Lower lobe of right lung (tissue), 2 donors: ENCODE results near the gene ZNF641. TPM values are rescaled to one million over a fixed set of nuclear protein-coding genes. Genes with fewer than 3 reads are reported as not detected.
A peak's percentile ranks its signal among the peaks of the same experiment; 100 is the strongest.

Source experiments
- ATAC-seq, 2 donors: fragments of 200-7000 bp; cut with Tn5 transposase; one replicate each; pipeline ENCODE4 v1.9.1; 2020 to 2022; ENCODE audit warnings: mild to moderate bottlenecking in 2 of 2, moderate library complexity in 2 of 2
- DNase-seq: peaks from one replicate; pipeline ENCODE4 v3.0.0-alpha.2; 2020
- H3K27ac ChIP-seq: fragments of 200-600 bp; one replicate; pipeline ENCODE4 v1.8.0; 2022
- H3K27me3 ChIP-seq: fragments of 200-600 bp; one replicate; pipeline ENCODE4 v1.8.0; 2022; ENCODE audit warnings: low read depth
- H3K36me3 ChIP-seq: fragments of 200-600 bp; one replicate; pipeline ENCODE4 v1.8.0; 2022; ENCODE audit warnings: mild to moderate bottlenecking
- H3K4me1 ChIP-seq: fragments of 200-600 bp; one replicate; pipeline ENCODE4 v1.8.0; 2022
- H3K4me3 ChIP-seq: fragments of 200-600 bp; one replicate; pipeline ENCODE4 v1.8.0; 2022; ENCODE audit warnings: mild to moderate bottlenecking
- H3K9me3 ChIP-seq: fragments of 200-600 bp; one replicate; pipeline ENCODE4 v1.8.0; 2022
- intact Hi-C: fragments of 100-400 bp; cut with DNase I; formaldehyde crosslinking; loops from one replicate; pipeline ENCODE4 v1.11.0; 2022
- total RNA-seq: library from RNA; stranded (reverse); fragmentation: NEBNext Ultra II Directional; extraction: Animal tissue kit (Norgen Biotek cat#: 25700); gene quantifications from one replicate; pipeline ENCODE4 v1.2.1, GENCODE V29; 2021
- TF ChIP-seq, protein P1 (sequence below): fragments of 200-600 bp; IDR thresholded peaks from one replicate; pipeline ENCODE4 v1.8.0; 2022; ENCODE audit warnings: antibody characterized with exemption, mild to moderate bottlenecking
- donor health status: DM: no; HTN: yes; CAD: no; lungs with severe emphysema.

Gene ZNF641
- total RNA-seq, 1 donor from 2014 or later = 27.3 TPM

DNA sequence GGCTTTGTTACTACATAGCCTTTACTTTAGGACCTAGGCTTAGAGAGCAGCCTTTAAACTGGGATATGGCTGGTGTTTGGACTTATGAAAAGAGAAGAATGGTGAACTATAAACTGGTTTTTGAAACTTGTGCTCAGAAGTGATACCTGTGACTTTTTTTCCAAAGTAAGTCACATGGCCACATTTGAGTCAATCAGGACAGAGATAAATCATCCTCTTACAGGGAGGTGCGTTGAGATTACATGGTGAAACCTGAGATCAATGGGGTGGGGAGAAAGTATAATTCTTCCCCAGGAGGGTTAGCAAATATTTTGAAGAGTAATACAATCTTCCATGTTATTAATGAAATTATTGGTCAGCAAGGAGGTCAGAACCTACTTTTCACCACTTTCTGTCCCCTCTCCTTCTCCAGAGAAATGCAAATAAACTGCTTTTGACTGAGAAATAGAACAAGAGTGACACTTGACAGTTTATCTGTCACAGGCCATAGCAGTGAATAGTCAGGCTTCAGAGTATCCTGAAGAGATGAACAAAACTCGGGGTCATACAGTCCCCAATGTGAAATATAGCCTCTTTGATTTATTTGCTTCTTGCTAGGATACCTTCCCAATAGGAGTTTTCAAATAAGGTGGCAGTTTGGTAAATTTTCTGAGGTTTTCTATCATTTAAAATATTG lies 11.1 kb upstream of the ZNF641 start:
- H3K27me3 ChIP-seq = no peaks in the 10 kb centered on the region
- no peaks in the 10 kb centered on the region for H3K9me3 ChIP-seq
- no peak overlapping the region for H3K27ac ChIP-seq
- TF ChIP-seq, protein P1, sequence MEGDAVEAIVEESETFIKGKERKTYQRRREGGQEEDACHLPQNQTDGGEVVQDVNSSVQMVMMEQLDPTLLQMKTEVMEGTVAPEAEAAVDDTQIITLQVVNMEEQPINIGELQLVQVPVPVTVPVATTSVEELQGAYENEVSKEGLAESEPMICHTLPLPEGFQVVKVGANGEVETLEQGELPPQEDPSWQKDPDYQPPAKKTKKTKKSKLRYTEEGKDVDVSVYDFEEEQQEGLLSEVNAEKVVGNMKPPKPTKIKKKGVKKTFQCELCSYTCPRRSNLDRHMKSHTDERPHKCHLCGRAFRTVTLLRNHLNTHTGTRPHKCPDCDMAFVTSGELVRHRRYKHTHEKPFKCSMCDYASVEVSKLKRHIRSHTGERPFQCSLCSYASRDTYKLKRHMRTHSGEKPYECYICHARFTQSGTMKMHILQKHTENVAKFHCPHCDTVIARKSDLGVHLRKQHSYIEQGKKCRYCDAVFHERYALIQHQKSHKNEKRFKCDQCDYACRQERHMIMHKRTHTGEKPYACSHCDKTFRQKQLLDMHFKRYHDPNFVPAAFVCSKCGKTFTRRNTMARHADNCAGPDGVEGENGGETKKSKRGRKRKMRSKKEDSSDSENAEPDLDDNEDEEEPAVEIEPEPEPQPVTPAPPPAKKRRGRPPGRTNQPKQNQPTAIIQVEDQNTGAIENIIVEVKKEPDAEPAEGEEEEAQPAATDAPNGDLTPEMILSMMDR = no peak
- ATAC-seq (no peak), DNase-seq (no peak)
- intact Hi-C loops = no loop called here
- H3K4me1 ChIP-seq = no peaks in the 10 kb centered on the region
- no peaks in the 10 kb centered on the region for H3K36me3 ChIP-seq
- H3K4me3 ChIP-seq = no peak overlapping the region

DNA sequence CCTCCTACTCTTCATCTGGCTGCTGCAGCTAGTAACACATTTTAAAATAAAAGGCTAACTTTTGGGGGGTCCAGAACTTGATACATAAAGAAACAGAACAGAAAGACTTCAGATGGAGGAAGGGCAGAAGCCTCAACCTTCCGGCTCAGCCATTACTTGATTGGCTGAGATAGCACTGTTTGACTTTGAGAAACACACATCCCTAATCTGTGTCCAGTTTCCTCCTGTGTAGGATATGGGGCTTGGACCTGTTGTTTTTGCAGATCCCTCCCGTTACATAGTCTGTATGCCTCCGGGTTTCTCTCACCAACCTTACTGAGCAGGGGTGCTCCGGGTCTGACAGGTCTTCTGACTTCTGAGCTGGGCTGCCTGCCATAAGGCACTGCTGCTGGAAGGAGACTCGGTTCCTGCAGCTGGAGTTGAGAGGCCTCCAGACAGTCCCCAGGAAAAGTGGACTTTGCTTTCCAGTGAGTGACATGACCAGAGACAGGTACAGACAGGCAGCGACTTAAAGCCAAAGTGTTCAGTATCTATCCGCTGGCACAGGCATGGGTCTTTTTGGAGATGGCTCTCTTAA lies 8.3 kb upstream of the ZNF641 start:
- no peaks in the 10 kb centered on the region for H3K27me3 ChIP-seq
- DNase-seq (no peak), ATAC-seq (no peak)
- TF ChIP-seq, protein P1 = no peak
- intact Hi-C loops = no loop called here
- H3K9me3 ChIP-seq = no peaks in the 10 kb centered on the region
- no peaks in the 10 kb centered on the region for H3K36me3 ChIP-seq
- H3K4me3 ChIP-seq = no peak overlapping the region
- no peak overlapping the region for H3K27ac ChIP-seq
- no peaks in the 10 kb centered on the region for H3K4me1 ChIP-seq

DNA sequence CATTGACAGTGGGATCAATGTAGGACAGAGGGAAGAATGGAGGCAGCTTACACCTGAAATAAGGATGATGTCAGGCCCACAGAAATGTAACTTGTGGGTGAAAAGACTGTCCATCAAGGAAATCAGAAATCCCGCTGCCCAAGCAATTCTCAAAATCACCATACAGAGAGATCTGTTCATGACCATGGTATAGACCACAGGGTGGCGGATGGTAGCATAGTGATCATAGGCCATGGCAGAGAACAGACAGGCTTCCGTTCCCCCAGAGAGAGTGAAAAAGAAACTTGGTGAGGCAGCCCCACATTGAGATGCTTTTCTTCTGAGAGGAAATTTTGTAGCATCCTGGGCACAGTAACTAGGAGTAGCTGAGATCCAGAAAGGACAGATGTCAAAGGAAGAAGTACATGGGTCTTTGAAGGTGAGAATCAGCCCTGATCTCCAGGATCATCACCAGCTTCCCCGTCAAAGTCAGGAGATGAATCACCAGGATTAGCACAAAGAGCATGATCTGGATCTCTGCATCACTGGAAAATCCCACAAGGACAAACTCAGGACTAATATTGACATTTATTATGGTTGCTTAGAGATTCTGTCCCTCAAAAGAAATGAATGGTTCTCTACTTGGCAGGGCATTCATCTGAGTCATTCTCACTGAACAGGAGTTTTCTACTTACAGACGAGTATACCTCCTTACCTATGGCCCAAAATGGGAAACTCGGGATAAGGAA lies 5.5 kb upstream of the ZNF641 start:
- intact Hi-C loops = no loop called here
- ATAC-seq = no peak

DNA sequence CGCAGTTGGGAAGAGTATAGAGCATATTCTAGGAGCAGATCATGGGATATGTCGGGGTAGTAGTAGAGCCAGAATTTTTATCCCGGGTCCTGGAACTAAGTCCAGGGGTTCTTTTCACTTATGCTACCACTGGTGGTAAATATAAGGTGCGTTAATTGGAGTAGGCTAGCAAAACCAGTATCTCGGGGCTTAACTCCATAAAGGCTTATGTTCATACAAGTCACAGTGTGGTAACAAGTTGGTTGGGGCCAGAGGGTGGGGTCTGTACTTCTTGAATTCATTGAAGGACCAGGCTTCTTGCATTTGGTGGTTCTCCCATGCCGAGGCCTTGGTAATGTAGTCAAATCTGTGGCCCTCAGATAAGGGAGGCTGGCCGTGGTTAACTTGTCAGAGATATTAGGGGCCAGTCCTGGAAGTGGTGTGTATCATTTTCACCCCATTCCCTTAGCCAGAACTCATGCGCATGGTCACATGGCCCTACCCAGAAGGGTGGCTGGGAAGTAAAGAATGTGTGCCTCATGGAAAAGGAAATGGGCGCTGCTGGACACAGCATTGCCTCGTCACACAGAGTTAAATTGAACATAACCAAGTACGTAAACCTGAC lies 1.5 kb upstream of the ZNF641 start:
- ATAC-seq (no peak), DNase-seq (no peak)
- Histone ChIP-seq H3K9me3 (no peaks in the 10 kb centered on the region), H3K27ac (no peak overlapping the region), H3K4me3 (no peak overlapping the region), H3K36me3 (peaks cover 7% of the 10 kb centered on the region), H3K27me3 (no peaks in the 10 kb centered on the region), H3K4me1 (peaks cover 16% of the 10 kb centered on the region)
- intact Hi-C loops = no loop called here
- TF ChIP-seq, protein P1 = no peak

More for the DNA sequence above, 5.5 kb upstream of the ZNF641 start:
- Histone ChIP-seq H3K4me1 (peaks cover 4% of the 10 kb centered on the region), H3K9me3 (no peaks in the 10 kb centered on the region), H3K27ac (no peak overlapping the region), H3K4me3 (no peak overlapping the region), H3K27me3 (no peaks in the 10 kb centered on the region), H3K36me3 (no peaks in the 10 kb centered on the region)
- no peak for DNase-seq
- TF ChIP-seq, protein P1 = no peak

DNA sequence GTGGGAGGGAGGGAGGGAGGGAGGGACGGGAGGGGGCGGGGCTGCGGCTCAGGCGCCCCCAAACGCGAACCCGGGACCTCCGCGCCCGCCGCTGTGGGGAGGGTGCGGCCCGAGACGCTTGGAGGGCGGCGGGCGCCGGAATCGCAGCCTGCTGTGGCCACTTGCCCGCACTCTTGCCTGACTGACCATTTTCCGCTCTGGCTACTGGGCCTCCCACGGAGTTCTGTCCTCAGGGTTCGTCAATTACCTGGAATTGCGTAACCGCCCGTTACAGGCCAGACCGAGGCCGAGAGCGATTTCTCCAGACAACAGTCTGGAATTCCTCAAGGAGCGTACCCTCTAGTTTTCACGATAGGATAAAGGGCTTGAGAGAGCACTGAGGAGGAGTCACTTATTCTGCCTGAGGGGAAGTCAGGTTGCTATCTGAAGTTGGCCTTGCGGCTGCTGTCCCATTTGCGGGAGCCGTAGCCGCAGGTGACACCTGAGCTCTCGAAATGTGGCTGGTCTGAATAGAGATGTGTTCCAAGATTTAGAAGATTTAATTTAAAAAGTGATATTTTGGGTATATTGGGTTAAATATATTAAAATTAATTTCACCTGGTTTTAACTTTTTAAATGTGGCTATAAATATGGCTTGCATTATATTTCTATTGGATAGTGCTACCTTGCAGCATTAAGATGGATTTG lies 446 bp upstream of the ZNF641 start:
- Histone ChIP-seq H3K9me3 (no peaks in the 10 kb centered on the region), H3K4me3 (peak overlapping the region; percentile 78), H3K27me3 (no peaks in the 10 kb centered on the region), H3K27ac (peak overlapping the region; percentile 92), H3K36me3 (peaks cover 18% of the 10 kb centered on the region), H3K4me1 (peaks cover 16% of the 10 kb centered on the region)
- intact Hi-C loops = no loop called here
- TF ChIP-seq, protein P1 = no peak
- peak; percentile 84 for DNase-seq
- ATAC-seq = peak; percentile 87
